AG04450 (cell line): Measurements from ENCODE around the gene ZNF213. TPM values are rescaled to one million over a fixed set of nuclear protein-coding genes. Genes with fewer than 3 reads are reported as not detected.

Experiments
- CTCF ChIA-PET: fragments of 300-600, 350-600 bp; formaldehyde crosslinking; extraction: SDS; loops from one replicate; lab custom pipeline; 2022; ENCODE audit warnings: antibody characterized with exemption, inconsistent platforms; lab: Charles Lee
- POLR2A ChIA-PET: fragments of 350-600 bp; formaldehyde crosslinking; extraction: SDS; loops from one replicate; lab custom pipeline; 2021; ENCODE audit warnings: antibody characterized with exemption, inconsistent platforms; lab: Yijun Ruan, JAX
- DNase-seq: peaks from one replicate; pipeline ENCODE4 v3.0.0-alpha.2; 2011; ENCODE audit warnings: low read depth, low spot score
- H3K27ac ChIP-seq: one replicate; pipeline ENCODE4 v1.5.1; 2012; ENCODE audit warnings: low read depth, low read length, control low read depth
- H3K27me3 ChIP-seq: one replicate; pipeline ENCODE4 v1.6.0; 2012; ENCODE audit warnings: low read length; ENCODE audit not compliant: control insufficient read depth, insufficient read depth
- H3K4me3 ChIP-seq: 2 replicates; pipeline ENCODE4 v1.5.1; 2011; ENCODE audit warnings: mild to moderate bottlenecking, low read depth, low read length, control low read depth
- H3K9me3 ChIP-seq: 2 replicates; pipeline ENCODE4 v1.5.1; 2012; ENCODE audit warnings: low read length; ENCODE audit not compliant: control insufficient read depth, insufficient read depth
- CTCF ChIP-seq: IDR thresholded peaks from 2 replicates; pipeline ENCODE4 v1.5.1; 2011; ENCODE audit warnings: low read depth, low read length, control low read depth, inconsistent platforms
- polyA plus RNA-seq: library from polyadenylated mRNA; depleted of rRNA; stranded (reverse); fragments of >200 nt; gene quantifications from 2 replicates; pipeline ENCODE4 v1.2.3, GENCODE V29; 2011

The ZNF213 gene
- polyA plus RNA-seq, 1 experiment = 0.47 TPM

GRCh38 chr16:3144321-3144983 is 9.6 kb downstream of the ZNF213 start:
- ChIA-PET CTCF (no interaction called here), POLR2A (interaction anchor here (0.5 to 0.9 kb wide), 2 partner anchors 10 to 1277 kb away, joined by 3 read pairs; partner anchors contain the start of gene ZNF213)
- no peaks in the 10 kb centered on the region; the same call in 1 of the 2 replicates for H3K9me3 ChIP-seq
- no peak for TF ChIP-seq CTCF
- H3K27me3 ChIP-seq = no peaks in the 10 kb centered on the region
- DNase-seq = no peak
- no peak overlapping the region for H3K4me3 ChIP-seq
- no peak overlapping the region for H3K27ac ChIP-seq

- ChIA-PET POLR2A (interaction anchor here (0.9 kb wide), 1 partner anchor 11 kb away, joined by 3 read pairs; the partner anchor contains the start of gene ZNF213), CTCF (no interaction called here)
- TF ChIP-seq CTCF = no peak
Observed at GRCh38 chr16:3145151-3145550, 10.3 kb downstream of the ZNF213 start.

GRCh38 chr16:3145660-3146059 is 10.8 kb downstream of the ZNF213 start:
- CTCF ChIA-PET = interaction anchor here (0.6 kb wide), 1 partner anchor 11 kb away, joined by 3 read pairs; the partner anchor contains the start of gene ZNF213
- Histone ChIP-seq H3K27me3 (no peaks in the 10 kb centered on the region), H3K27ac (no peak overlapping the region), H3K4me3 (no peak overlapping the region), H3K9me3 (no peaks in the 10 kb centered on the region; the same call in 1 of the 2 replicates)
- TF ChIP-seq CTCF = no peak
- no peak for DNase-seq
- POLR2A ChIA-PET = no interaction called here

More at GRCh38 chr16:3145151-3145550, 10.3 kb downstream of the ZNF213 start:
- no peak overlapping the region for H3K27ac ChIP-seq
- H3K4me3 ChIP-seq = no peak overlapping the region
- H3K9me3 ChIP-seq = no peaks in the 10 kb centered on the region; the same call in 1 of the 2 replicates
- DNase-seq = no peak
- H3K27me3 ChIP-seq = no peaks in the 10 kb centered on the region

GRCh38 chr16:3147046-3147756 is 12.4 kb downstream of the ZNF213 start:
- Histone ChIP-seq H3K9me3 (no peaks in the 10 kb centered on the region; the same call in 1 of the 2 replicates), H3K27ac (no peak overlapping the region), H3K4me3 (no peak overlapping the region), H3K27me3 (no peaks in the 10 kb centered on the region)
- POLR2A ChIA-PET = interaction anchor here (4.1 kb wide), 1 partner anchor 12 kb away, joined by 27 read pairs; the partner anchor contains the start of gene ZNF213
- CTCF ChIA-PET = interaction anchor here (0.9 to 1.3 kb wide), 2 partner anchors 11 to 18 kb away, joined by 3 to 4 read pairs; no protein-coding TSS in a partner anchor
- no peak for DNase-seq
- no peak for TF ChIP-seq CTCF
